ENCODE results near the gene TMEM59. TPM values are rescaled to one million over a fixed set of nuclear protein-coding genes. Genes with fewer than 3 reads are reported as not detected.

Gene TMEM59
- total RNA-seq, 2 donors from 2014 or later, result 132 to 164 TPM

- Mint-ChIP-seq H3K9me3 (no peaks in the 10 kb centered on the region), H3K27ac (peak overlapping the region in 1 of 2 donors; percentile 32), H3K36me3 (peaks cover 0 to 5% of the 10 kb centered on the region in 2 donors)
- no peak for ATAC-seq
- DNase-seq (ENCODE audit: low spot score in 2 of 2), result no peak
Measured at GRCh38 chr1:53979712-53980450, 73.1 kb downstream of the TMEM59 start.

Other genes starting within 250 kb of the TMEM59 start
- 10 to 100 TPM; 17.0 to 33.3 TPM for gene NDC1, start 214.9 kb downstream of the TMEM59 start, total RNA-seq
- gene YIPF1, start 163.4 kb downstream of the TMEM59 start, total RNA-seq, result 10 to 100 TPM; 18.1 to 21.8 TPM
- gene DIO1, start 159.0 kb downstream of the TMEM59 start, total RNA-seq, result not detected
- gene IFT25, start 107.5 kb downstream of the TMEM59 start, total RNA-seq, result 10 to 100 TPM; 61.3 to 73.0 TPM
- gene LRRC42, start 106.9 kb downstream of the TMEM59 start, total RNA-seq, result 10 to 100 TPM; 31.6 to 35.8 TPM
- not detected for gene LDLRAD1, start 35.0 kb downstream of the TMEM59 start, total RNA-seq
- gene TCEANC2, start 404 bp upstream of the TMEM59 start, total RNA-seq, result 10 to 100 TPM; 11.8 to 19.4 TPM
- gene CDCP2, start 99.8 kb upstream of the TMEM59 start, total RNA-seq, result under 1 TPM; 0.11 to 0.14 TPM
- 10 to 100 TPM; 11.7 to 12.1 TPM for gene CYB5RL, start 146.8 kb upstream of the TMEM59 start, total RNA-seq
- 100 to 1,000 TPM; 169 to 186 TPM for gene MRPL37, start 147.0 kb upstream of the TMEM59 start, total RNA-seq